Measurements from ENCODE around the gene CRTC1.

CRTC1 gene

DNA sequence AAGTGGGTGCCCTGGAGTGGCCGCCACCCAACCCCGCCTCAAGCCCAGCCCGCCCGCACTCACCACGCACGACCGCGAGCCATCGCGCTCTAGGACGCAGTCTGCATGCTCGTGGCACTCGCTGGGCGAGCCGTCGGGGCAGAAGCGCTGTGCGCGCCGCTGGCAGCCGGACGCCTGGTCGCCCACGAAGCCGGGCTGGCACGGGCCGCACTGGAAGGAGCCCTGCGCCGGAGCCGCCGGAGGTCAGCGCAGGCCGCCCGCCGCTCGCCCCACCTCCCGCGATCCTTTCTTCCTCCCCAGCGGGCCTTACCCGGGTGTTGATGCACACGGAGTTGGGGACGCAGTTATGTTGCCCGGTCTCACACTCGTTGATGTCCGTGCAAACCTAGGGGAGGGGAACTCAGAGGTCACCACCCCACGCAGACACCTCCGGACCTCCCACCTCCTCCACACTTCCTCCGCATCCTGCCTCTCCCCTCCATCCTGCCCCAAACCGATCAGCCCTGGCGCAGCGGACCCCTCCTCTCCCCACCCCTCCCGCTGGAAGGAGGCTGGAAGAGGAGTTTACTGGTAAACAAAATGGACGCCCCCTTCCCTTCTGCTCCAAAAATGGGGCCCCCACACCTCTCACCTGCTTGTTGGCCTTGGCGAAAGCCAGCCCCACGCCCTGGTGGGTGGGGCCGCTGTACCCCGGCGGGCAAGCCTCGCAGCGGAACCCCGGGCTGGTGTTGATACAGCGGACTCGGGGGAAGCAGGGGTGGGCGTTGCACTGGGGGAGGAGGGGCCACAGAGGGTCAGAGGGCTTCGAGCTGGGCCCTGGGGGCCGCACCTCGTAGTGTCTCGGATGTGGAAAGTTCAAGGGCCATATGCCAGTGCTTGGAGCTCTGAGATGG is 105.3 kb downstream of the CRTC1 start:
- DNase-seq: no peak

DNA sequence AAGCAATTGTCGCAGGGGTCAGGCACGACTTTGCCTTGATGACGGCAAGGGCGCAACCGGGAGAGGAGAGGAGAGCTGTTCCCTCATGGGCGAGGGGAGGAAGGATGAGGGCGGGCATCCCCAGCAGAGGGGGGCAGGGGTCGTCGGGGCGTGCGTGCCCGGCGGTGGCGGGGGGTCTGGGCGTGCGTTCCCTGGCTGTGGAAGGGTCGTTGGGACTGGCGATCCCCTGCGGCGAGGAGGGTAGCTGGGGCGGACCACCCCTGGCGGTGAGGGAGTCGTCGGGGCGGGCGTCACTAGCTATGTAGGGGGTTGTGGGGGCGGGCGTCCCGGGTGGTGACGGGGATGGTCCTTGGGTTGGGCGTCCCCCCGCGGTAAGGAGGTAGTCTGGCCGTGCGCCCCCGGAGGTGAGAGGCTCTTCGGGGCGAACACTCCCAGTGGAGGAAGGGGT is 106.0 kb downstream of the CRTC1 start:
- no peak for DNase-seq

DNA sequence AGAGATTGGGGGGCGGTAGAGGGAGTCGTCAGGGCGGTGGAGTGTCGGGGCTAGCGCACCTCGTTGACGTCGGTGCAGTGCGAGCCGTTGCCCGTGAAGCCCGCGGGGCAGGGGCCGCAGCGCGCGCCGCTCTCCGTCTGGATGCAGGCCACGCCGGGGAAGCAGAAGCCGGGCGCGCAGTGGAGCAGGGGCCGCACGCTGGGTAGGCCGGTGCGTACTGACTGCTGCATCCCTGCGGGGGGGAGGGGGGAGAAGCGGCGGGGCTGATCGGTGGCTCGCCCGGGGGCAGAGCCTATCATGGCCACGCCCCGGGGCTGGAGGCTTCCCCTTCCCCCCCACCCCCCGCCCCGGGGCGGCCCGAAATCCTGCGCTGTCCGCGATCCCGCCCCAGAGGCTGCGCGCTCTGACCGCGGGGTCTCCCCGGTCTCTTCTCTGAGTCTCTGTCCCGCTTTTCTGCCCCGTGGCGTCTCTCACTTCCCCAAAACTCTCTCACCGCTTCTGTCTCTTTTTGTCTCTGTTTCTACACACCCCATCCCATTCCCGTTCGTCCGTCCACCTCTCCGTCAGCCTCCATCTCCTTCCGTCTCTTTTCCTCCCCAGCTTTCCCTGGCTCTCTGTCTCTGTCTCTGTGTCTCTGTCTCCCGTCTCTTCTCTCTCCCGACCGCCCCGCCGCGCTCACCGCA is 106.5 kb downstream of the CRTC1 start:
- DNase-seq: peak; percentile 81

DNA sequence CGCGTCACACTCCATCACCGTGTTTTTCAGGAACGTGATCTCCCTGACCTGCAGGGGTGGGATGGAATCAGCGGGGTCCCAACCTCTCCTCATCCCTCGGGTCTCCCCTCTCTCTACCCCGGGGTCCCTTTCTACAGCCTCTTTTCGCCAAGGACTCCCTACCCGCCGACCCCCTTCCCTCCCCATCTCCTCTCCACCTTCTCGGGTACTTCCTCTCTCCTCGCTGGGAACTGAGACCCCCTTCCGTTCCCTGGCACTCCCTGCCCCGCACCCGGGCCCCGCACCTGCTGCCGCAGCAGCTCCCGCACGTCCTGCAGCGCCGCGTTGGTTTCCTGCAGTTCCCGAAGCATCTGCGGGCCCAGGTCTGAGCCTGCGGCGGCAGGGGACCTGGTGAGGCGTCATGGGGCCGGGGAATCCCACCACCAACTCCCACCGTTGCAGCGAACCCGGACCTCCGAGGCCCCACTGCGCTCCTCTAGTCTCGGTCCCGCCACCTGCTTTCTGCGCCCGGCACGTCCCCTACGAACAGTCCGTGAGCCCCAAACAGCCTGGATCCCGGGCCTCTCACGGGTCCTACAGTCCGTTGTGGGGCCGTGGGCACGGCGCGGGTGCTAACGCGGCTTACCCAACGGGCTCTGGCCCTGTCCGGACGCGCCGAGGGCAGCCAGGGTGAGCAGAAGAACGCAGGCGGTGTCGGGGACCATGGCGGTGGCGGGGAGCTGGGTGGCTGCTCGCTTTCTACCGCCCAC is 107.3 kb downstream of the CRTC1 start, which contains the start of gene COMP:
Gene COMP, minus strand, starts transcription at position 740 of the 749 bp plus-strand sequence. Its CDS starts 36 bp downstream, at position 704.
- no peak for DNase-seq

DNA sequence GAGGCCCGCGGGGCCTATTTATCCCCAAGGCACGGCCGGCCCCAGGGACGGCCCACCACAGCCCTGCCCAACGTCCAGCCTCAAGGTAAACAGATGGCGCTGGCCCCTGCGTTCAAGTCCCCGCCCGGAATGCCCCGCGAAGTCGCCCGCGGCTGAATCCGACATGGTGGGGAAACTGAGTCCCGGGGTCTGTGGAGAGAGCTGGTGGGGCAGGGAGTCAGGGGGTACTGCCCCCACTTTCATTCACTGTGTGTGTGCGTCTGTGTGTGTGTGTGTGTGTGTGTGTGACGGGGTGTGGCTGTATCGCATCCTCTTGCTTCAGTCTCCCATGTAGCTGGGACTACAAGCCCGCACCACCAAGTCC is 107.8 kb downstream of the CRTC1 start:
- DNase-seq: no peak

DNA sequence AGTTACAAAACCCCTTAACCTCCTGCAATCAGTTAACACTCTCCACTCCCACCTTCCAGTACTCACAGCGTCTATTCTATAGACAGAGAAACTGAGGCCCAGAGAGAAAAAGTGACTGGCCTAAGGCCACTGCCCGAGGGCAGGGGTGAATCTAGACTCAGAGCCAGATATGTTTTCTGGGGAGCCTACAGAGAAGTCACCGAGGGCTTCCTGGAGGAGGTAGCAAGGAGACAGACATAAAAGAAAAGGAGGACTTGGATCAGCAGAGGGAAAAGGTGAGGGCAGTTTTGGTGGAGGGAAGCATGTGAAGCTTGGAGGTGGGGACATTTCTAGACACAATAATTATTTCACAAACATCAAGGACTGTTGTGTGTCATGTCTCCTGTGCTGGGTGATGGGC is 109.2 kb downstream of the CRTC1 start:
- no peak for DNase-seq

DNA sequence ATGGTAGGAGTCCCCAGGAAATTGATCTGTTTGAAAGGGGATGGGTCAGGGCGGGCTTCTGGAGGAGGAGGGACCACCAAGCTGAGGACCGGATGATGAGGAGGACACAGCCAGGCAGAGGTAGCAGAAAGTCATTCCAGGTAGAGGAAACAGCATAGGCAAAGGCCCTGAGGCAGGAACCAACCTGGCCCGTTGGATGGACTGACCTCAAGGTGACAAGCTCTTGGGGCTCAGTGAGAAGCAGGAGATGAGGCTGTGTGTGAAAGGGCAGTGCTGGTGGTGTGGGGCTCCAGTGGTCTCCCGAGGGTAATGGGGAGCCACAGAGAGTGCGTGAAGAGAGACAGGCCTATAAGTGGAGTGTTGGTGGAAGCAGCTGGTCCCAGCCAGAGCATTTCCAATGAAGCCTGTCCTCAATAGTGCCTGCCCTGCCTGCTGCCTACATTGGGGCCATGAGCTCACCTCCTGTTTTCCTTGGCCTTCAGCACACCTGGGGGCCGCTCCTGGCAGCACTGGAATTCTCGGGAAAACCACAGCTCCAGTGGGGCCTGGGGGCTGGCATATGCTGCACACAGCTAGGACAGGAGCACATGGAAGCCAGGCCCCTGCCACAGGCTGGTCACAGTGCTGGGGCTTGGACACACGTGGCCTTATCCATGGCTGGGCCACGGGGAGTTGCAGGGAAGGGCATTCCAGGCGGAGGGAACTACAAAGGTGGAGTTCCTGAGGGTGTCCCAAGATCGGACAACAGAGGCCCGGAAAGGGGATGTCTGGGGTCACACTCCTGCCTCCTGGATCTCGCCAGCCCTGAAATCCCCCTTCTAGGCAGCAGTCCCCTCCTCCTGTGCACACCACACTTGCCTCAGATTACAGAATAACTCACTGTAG is 109.9 kb downstream of the CRTC1 start:
- no peak for DNase-seq

DNA sequence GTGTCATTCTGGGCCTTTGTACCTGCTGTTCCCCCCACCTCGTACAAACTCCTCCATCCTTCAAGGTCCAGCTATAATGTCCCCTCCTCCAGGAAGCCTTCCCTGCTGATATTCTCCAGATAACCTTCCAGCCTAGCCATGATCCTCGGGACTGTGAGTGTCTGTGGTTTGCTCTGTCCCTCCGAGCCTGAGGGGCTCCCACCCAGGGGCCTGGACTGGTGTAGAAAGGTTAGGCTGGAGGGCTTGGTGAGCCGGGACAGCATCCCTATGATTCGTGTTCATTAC is 110.5 kb downstream of the CRTC1 start:
- no peak for DNase-seq

DNA sequence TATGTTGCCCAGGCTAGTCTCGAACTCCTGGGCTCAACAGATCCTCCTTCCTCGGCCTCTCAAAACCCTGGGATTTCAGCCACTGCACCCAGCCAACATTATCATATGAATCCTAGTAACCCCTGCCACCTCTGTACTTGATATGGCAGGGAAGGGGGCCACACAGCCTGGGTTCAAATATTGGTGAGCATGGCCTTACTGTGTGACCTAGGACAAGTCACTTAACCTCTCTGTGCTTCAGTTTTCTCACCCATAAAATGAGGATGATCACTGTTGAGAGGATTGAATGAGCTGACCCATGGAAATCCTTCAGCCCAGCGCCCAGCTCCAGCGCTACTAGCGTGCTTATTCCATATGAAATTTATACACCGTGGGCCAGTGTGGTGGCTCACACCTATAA is 111.2 kb downstream of the CRTC1 start:
- no peak for DNase-seq

DNA sequence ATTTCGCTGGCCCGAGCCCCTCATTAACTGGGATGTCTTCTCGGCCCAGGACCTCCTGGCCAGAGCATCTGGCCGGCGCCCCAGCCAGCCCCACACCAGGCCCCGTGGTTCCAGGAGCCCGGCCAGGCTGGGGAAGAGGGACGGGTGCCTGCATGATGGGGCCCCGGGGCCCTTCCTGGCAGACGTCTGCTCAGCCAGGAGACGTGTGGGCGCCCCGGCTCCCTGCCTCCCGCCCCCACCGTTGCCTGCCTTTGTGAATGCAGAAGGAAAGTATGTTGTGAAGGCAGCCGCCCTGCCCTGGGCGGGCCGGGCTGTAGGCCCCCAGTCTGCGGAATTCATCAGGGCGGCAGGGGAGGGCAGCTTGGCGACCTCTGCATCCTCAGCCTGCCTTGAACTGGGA is 112.1 kb downstream of the CRTC1 start:
- peak; percentile 79 for DNase-seq

DNA sequence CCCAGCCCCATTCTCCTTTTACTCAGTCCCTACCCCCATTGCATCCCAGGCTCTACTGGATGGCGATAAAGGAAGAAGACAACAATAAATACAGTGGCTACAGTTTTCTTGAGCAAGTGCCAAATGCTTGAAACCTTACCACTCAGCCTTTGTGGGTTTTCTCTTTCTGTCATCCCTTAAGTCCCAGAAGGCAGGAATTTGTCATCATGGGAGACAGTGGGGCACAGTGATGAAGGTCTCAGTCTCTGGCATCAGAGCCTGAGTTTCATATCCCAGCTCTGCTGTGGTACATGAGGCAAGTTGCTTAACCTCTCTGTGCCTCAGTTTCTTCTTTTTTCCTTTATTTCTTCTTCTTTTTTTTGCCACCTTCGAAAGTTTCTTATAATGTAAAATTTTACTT is 112.8 kb downstream of the CRTC1 start:
- DNase-seq: no peak

DNA sequence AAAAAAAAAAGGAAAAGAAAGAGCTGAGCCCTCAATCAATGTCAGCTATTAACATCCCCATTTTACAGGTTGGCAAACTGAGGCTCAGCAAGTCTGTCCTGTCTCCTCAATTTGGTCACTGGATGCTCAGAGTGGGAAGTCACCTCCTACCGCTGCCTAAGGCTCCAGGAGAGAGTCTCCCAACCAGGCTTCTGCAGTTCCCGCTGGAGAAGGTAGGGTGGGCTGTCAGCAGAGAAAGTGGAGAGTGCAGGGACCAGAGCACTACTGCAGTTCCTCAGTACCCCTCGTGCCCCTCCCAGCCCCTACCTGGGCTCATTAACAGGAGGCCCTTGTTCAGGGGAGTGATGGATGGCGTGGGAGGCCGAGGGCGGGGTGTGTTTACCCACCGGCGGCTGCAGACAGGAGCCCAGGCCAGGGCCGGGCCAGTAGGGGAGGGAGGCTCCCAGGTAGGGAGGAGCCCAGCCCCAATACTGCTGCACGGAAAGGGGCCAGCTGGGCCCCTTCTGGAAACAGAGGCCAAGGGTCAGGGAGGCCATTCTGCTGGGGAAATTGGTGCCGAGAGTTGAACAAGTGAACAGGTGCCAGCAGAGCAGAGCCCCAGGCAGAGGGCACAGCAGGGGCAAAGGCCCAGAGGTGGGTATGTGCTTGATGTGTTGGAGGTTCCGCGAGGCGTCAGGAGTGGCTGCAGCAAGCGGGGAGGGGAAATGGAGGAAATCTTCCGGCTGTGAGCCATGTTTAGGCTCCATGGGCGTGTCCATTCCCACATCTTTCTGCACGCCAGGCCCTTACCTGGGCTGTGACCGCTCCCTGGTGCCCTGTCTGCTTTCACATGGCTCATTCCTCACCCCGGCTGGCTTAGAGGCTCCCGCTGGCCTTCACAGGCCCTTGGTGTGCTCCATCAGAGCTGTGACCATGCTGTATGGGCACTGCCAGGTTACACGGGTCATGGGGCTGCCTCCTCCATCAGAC is 115.2 kb downstream of the CRTC1 start:
- no peak for DNase-seq

DNA sequence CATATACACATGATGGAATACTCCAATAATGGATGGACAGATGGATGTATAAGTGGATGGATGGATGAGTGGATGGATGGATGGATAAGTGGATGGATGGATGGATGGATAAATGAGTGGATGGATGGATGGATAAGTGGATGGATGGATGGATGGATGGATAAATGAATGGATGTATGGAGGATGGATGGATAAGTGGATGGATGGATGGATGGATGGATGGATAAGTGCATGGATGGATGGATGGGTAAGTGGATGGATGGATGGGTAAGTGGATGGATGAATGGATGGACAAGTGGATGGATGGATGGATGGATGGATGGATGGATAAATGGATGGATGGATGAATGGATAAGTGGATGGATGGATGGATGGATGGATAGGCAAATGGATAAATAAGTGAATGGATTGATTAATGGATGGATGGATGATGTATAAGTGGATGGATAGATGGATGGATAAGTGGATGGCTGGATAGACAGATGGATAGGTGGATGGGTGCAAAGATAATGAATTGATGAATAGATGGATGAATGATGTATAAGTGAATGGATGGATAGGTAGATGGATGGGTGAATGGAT is 116.0 kb downstream of the CRTC1 start:
- no peak for DNase-seq

DNA sequence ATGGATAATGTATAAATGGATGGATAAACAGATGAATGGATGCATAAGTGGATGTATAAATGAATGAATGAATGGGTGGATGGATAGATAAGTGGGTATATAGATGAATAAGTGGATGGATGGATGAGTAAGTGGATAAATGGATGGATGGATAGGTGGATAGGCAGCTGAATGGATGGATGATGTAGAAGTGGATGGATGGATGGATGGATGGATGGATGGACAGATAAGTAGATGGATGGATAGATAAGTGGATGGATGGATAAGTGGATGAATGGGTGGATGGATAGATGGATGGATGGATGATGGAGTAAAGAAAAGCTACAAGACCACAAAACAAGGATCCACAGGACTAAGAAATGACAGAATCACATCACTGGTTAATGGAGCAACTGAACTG is 116.6 kb downstream of the CRTC1 start:
- DNase-seq: no peak

DNA sequence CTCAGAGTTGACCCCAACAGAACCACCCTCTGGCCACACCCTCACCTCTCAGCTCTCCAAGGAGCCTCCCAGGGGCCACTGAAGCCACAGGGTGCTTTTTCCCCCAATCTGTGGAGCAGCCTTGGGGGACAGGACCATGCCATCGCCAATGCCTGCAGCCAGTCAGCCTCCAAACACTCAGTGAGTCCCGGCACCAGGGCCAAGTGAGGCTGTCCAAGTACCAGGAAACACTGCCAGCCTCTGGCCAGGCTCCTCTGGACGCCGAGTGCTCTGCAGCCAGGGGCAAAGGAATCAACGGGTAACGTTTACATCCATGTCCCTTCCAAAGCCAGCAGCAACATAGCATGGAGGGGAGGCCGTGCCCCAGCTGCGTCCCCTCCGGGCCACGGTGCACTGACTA is 117.2 kb downstream of the CRTC1 start:
- no peak for DNase-seq

DNA sequence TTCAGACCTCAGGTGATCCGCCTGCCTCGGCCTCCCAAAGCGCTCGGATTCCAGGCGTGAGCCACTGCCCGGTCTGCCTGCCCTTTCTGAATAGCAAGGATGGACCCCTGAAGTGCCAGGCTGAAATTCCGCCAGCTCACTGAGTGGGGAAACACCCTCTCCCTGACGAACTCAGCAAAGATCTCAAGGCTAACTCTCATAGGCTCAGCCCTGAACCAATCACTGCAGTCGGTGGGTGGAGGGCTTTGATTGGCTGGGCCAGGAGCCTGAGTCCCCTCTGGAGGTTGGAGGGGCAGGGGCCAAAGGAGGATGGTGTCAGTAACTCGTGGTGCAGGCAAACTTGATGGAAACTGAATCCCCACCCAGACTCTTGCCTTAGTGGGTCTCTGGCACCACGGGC is 118.9 kb downstream of the CRTC1 start:
- DNase-seq: no peak

DNA sequence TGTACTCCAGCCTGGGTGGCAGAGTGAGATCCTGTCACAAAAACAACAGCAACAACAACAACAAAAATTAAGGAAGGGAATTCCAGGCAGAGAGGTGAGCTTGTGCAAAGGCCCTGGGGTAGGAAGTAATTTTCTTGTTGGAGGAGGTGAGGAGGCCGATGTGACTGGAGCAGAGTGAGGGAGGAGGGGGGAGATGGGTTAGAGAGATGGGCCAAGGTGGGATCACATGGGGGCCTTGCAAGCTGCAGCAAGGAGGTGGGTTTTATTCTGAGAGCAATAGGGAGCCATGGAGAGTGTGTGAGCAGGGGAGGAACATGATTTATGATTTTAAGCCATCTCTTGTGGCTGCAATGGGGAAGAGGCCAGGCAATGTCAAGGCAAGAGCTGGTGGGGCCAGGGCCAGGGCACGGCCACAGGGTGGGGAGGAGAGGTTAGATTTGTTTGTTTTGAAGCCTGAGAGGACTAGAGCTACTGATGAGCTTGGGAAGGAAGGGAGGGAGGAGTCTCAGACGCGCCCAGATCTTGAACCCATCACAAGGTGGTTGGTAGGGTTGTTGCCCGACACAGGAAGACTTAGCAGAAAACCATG is 120.2 kb downstream of the CRTC1 start:
- no peak for DNase-seq

DNA sequence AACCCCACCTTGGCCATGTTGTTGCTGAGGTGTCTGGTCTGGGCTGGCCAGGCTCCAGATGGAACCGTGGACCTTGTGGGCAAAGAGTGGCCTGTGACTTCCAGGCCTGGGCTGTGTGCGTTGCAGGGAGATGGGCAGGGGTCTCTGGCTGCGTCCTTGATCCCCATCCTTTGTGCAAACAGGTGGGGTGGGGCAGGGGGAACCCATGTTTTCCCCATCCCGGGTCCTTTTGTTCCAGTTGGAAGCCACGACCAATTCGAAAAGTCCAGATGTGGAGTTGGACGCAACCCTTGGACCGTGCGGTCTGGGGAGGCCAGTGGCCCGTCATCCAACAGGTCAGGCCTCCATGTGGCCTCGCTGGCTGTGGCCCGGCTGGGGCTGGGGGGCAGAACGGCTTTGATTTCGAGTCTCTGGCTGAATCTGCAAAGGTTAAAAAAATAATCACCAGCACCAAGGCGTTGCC is 120.7 kb downstream of the CRTC1 start:
- no peak for DNase-seq

DNA sequence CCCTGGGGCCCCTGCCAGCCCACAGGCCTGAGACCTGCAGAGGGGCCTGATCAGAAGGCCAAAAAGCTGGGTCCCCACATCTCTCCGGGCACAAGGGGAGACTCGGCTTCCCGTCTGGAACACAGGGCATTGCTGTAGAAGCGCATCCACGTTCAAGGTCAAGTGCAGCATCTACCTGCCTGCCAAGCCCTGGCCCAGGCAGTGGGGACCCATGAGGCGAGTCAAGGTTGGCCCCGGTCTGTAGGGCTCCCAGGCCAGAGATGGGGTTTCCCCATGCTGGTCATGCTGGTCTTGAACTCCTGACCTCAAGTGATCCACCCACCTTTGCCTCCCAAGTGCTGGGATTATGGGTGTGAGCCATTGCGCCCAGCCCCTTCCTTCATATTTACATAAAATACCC is 121.2 kb downstream of the CRTC1 start:
- DNase-seq: no peak

DNA sequence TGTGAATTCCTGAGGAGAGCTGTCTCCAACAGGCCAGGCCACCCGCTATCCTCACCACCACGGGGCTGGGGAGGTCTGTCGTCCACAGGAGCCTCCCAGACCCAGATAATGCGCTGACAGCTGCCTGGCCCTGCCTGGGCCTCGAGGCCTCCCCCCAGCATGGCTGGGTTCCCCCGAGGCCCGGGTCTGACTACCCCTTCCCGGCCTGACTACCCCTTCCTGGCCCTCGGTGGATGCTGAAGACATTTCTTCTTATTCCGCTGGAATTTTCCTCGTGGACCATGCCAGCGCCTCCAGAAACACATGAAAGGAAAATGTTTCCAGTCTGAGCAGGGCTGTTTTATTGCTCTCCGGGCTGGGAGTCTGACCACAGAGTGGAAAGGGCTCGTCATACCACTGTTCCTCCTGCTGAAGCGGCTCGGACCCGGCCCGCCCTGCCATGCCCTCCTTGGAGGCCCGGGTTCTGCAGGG is 124.4 kb downstream of the CRTC1 start:
- peak; percentile 84 for DNase-seq

All from right forelimb (tissue), 1 donor.